ENCODE results near the gene CCDC88A. TPM values are rescaled to one million over a fixed set of nuclear protein-coding genes. Genes with fewer than 3 reads are reported as not detected.
"Not testable (repeated sequence)": the region's sequence is repeated elsewhere in the genome, so short reads cannot be mapped to it uniquely, and the experiment has no call there.

The CCDC88A gene
- total RNA-seq, 2 donors from 2014 or later: 21.5 to 26.4 TPM

- no peak for TF ChIP-seq CTCF (IDR thresholded peaks at IDR 0.05)
- no peak overlapping the region for H3K4me3 ChIP-seq
Measured at GRCh38 chr2:55361465-55362189, 58.0 kb downstream of the CCDC88A start.

GRCh38 chr2:55358451-55358850 is 61.2 kb downstream of the CCDC88A start:
- no peak for DNase-seq (ENCODE audit: low spot score)
- Histone ChIP-seq H3K9me3 (no peaks in the 10 kb centered on the region), H3K27ac (no peak overlapping the region), H3K27me3 (no peaks in the 10 kb centered on the region), H3K4me3 (no peak overlapping the region), H3K4me1 (no peaks in the 10 kb centered on the region), H3K36me3 (peaks cover 8% of the 10 kb centered on the region)
- no peak for TF ChIP-seq CTCF (IDR thresholded peaks at IDR 0.05)

More at GRCh38 chr2:55361465-55362189, 58.0 kb downstream of the CCDC88A start:
- Histone ChIP-seq H3K36me3 (no peaks in the 10 kb centered on the region), H3K27ac (no peak overlapping the region), H3K27me3 (no peaks in the 10 kb centered on the region), H3K9me3 (no peaks in the 10 kb centered on the region), H3K4me1 (peaks cover 0 to 11% of the 10 kb centered on the region in 2 donors)
- DNase-seq (ENCODE audit: low spot score): no peak

- H3K36me3 ChIP-seq: peaks cover 8% of the 10 kb centered on the region
- TF ChIP-seq CTCF (IDR thresholded peaks at IDR 0.05): no peak
Measured at GRCh38 chr2:55357927-55358326, 61.7 kb downstream of the CCDC88A start.

GRCh38 chr2:55357164-55357563 is 62.5 kb downstream of the CCDC88A start:
- Histone ChIP-seq H3K9me3 (no peaks in the 10 kb centered on the region), H3K27ac (no peak overlapping the region), H3K4me3 (no peak overlapping the region), H3K4me1 (no peaks in the 10 kb centered on the region), H3K36me3 (peaks cover 8% of the 10 kb centered on the region), H3K27me3 (no peaks in the 10 kb centered on the region)
- DNase-seq (ENCODE audit: low spot score): no peak
- TF ChIP-seq CTCF (IDR thresholded peaks at IDR 0.05): no peak

More at GRCh38 chr2:55357927-55358326, 61.7 kb downstream of the CCDC88A start:
- Histone ChIP-seq H3K27ac (no peak overlapping the region), H3K9me3 (no peaks in the 10 kb centered on the region), H3K27me3 (no peaks in the 10 kb centered on the region), H3K4me3 (no peak overlapping the region), H3K4me1 (no peaks in the 10 kb centered on the region)
- no peak for DNase-seq (ENCODE audit: low spot score)

DNA sequence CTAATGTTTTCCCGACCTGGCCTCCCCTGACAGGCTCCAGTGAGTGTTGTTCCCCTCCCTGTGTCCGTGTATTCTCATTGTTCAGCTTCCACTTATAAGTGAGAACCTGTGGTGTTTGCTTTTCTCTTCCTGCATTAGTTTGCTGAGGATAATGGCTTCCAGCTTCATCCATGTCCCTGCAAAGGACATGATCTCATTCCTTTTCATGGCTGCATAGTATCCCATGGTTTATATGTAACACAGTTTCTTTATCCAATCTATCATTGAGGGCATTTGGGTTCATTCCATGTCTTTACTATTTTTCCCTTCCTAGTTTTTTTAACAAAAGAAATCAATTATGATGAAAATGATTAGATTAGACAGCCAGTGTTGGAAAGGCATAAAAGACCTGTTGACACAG is 63.5 kb downstream of the CCDC88A start:
- not testable (repeated sequence) for H3K4me3 ChIP-seq; H3K27me3 ChIP-seq; H3K4me1 ChIP-seq; H3K9me3 ChIP-seq; DNase-seq (ENCODE audit: low spot score); H3K27ac ChIP-seq
- peaks cover 18% of the 10 kb centered on the region for H3K36me3 ChIP-seq

DNA sequence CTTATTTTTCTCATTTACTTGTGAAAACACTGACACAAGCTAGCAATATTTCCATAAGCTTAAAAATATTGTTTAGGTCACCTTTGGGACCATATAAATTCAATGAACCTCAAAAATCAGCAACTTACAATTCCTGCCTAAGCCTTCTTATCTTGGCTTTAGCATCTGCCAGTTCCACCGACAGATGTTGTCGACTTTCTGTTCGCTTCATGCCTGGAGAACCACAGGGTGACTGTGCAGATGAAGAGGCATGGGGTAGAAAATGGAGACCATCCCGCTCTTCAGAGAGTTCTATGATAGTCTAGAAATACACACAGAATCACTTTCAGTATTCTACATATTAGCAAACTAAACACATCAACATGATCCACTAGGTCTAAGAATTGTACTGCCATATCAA is 64.2 kb downstream of the CCDC88A start:
- no peak for DNase-seq (ENCODE audit: low spot score)
- Histone ChIP-seq H3K4me3 (no peak overlapping the region), H3K27me3 (no peaks in the 10 kb centered on the region), H3K9me3 (no peaks in the 10 kb centered on the region), H3K36me3 (peaks cover 22% of the 10 kb centered on the region), H3K4me1 (no peaks in the 10 kb centered on the region), H3K27ac (no peak overlapping the region)
- TF ChIP-seq CTCF (IDR thresholded peaks at IDR 0.05): no peak

All from right atrium auricular region (tissue), 2 donors.